Activated CD8-positive, alpha-beta memory T cell treated with anti-CD3 and anti-CD28 coated beads, Interleukin-2, amount 50 U/mL, for 48 hours (primary cell): ENCODE results near the gene ABHD2.
A peak's percentile ranks its signal among the peaks of the same experiment; 100 is the strongest.
"Not testable (repeated sequence)": the region's sequence is repeated elsewhere in the genome, so short reads cannot be mapped to it uniquely, and the experiment has no call there.

ENCODE experiments used
- DNase-seq: peaks from one replicate; pipeline ENCODE4 v3.0.0-alpha.2; 2020

The ABHD2 gene

GRCh38 chr15:89087830-89088604 is at the start of gene ABHD2:
TSS of gene ABHD2 (plus strand) at chr15:89088456. CDS start at chr15:89116328, 27,872 bp downstream.
- peak; percentile 99 for DNase-seq

DNA sequence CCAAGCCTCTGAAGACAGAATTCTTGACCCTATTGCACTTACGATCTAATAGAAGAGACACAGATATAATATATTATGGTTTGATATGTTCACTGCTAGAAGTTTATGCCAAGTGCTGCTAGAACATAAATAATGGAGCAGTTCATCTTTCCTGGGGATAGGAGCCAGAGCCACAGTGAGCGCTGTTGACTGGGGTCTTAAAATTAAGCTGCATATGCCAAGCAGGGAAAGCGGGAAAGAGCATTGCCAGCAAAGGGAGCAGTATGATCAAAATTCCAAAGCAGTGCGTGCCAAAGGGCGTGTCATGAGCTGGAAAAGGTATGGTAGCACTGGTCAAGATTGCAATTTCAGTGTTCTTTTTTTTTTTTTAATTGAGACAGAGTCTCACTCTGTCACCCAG is 49.1 kb upstream of the ABHD2 start:
- DNase-seq, result peak; percentile 10

- DNase-seq, result no peak
Measured at GRCh38 chr15:89041507-89041906, 46.7 kb upstream of the ABHD2 start.

DNA sequence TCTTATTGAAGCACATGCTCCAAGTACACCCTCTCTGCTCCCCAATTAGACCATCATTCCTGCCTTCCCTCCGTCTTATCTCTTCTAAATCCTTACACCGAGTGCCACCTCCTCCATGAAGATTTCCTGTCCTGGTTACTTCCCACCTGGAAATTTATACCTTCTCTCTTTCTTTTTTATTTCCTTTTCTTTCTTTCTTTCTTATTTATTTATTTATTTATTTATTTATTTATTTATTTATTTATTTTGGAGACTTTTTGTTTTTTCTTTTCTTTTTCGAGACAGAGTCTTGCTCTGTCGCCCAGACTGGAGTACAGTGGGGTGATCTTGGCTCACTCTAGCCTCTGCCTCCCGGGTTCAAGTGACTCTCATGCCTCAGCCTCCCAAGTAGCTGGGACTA is 45.9 kb upstream of the ABHD2 start:
- DNase-seq, result no peak

DNA sequence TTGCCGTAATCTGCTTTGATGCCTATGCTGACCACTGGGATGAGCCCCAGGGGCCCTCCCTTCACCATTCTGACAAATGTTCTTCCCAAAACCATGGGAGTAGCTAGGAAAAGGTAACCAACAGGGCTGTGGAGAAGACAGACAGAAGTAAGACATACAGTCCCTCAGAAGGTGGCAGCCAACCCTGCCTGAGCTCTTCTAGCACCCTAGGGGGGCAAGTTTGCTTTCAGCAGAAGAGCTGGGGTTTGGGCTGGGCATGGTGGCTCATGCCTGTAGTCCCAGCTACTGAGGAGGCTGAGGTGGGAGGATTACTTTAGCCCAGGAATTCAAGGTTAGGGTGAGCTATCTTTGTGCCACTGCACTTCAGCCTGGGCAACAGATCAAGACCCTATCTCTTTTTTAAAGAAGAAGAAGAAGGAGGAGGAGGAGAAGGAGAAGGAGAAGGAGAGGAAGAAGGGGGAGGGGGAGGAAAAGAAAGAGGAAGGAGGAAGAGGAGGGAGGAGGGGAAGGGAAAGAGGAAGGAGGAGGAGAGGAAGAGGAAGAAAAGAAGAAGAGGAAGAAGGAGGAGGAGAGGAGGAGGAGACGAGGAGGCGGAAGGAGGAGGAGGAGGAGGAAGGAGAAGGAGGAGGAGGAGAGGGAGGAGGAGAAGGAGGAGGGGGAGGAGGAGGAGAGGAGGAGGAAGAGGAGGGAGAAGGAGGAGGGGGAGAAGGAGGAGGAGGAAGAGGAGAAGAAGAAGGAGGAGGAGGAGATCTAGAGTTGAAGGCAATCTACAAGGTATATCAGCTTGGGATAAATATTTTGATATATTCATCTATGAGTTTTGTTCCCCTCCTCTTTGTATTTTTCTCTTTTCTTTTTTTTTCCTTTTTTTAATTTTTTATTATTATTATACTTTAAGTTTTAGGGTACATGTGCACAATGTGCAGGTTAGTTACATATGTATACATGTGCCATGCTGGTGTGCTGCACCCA is 44.9 kb upstream of the ABHD2 start:
- DNase-seq, result no peak

- not testable (repeated sequence) for DNase-seq
Measured at GRCh38 chr15:89049016-89049666, 39.1 kb upstream of the ABHD2 start.

- DNase-seq, result peak; percentile 10
Measured at GRCh38 chr15:89051875-89052274, 36.4 kb upstream of the ABHD2 start.

GRCh38 chr15:89052474-89052873 is 35.8 kb upstream of the ABHD2 start:
- peak; percentile 35 for DNase-seq

DNA sequence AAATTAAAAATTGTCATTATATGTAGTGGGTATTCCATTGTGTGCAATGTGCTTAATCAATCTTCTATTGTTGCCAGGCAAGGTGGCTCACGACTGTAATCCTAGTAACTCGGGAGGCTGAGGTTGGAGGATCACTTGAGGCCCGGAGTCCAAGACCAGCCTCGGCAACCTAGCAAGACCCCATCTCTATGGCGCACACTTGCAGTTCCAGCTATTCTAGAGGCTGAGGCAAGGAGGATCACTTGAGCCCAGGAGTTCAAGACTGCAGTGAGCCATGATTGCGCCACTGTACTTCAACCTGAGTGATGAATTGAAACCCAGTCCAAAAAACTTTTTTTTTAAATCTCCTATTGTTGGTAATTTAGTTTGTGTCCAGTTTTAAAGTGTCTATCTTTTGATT is 33.4 kb upstream of the ABHD2 start:
- no peak for DNase-seq

DNA sequence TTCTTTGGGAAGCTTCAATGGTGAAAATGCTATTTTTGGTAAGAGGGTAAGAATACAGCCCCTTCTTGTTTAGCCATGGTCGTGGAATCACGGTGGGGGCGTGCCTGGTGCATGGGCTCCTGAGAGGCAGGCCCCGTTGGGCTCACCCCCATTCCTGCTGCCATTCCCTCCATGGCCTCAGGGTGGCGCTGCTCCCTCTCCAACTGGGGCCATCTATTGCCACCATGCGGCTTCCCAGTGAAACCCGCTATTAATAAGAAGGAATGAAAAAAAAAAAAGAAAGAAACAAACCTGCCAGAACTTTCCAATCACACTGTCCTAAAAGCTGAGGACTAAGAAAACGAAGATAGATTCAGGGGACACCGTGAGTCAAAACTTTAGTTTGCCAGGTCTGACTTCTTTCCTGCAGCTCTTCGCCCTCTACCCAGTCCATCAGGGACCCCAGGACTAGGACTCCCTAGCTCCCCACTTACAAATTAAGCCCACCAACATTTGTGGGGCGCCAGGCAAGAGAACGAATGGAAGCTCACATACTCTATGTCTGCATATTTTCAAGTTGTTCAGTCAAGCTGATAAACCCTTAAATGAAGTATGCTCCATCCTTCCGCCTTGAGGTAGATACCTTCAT is 30.6 kb upstream of the ABHD2 start:
- DNase-seq, result peak; percentile 98

DNA sequence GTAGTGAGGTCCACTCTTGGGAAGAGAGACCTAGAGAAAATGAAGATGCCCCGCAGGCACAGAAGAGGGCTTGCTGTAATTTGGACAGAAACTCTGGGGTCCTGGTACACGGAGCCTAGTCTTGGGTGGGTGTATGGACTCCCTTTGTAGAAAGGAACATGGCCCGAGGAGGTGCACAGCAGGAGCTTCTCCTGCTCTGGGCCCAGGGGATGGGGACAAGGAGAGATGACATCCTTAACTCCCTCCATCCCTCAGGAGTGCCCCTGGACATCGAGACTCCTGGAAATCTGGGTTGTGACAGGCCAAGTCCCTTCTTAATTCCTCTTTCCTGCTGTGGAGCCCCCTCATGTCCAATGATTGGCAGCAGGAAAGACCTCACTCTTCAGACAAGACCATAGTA is 29.9 kb upstream of the ABHD2 start:
- DNase-seq, result no peak

GRCh38 chr15:89058876-89059405 is 29.3 kb upstream of the ABHD2 start:
- no peak for DNase-seq

DNA sequence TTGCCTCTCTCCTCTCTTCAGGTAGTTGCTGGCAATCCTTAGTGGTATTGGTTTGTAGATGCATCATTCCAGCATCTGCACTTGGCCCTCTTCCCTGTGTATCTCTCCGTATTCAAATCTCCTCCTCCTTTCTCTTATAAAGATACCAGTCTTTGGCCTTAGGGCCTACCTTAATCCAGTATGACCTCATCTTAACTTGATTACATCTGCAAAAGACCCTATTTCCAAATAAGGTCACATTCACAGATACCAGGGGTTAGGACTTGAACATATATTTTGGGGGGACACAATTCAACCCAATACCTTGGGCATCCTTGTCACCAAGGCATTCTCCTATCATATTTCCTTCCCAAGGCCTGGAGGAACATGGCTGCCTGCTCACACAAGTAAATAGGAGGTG is 22.0 kb upstream of the ABHD2 start:
- no peak for DNase-seq

DNA sequence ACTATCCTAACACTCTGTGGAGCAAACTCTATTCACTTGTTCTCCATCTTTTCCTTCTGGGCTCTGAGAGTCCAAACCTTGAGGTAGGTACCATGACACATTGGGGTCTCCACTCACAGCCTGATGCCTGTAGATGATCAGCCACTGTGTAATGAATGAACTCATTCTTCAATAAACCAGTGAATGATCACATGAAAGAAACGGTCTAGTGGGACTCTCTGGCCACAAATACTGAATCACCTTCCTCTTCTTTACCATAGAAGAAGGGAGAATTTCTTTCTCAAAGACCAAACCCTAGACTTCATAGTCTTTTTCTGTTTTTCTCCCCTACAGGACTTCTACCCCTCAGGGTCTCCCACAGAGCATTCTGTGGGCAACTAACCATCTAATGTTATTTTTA is 20.5 kb upstream of the ABHD2 start:
- DNase-seq, result no peak

DNA sequence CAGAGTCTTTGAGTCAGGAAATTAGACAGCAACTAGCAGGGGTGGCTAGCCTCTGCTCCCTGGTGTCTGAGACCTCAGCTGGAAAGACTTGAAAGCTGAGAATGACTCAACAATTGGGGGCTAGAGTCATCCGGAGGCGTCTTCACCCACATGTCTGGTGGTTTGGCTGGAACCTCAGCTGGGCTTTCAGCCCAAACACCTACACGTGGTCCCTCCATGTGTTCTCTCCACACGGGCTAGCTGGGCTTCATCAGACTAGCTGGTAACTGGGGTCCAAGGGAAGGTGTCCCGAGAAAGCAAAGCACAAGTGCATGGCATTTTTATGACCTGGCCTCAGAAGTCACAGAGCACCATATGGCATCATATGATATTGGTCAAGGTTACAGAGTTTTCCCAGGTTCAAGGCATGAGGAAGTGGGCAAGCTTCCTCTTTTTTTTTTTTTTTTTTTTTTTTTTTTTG is 19.9 kb upstream of the ABHD2 start:
- DNase-seq, result peak; percentile 77

- DNase-seq, result no peak
Measured at GRCh38 chr15:89070197-89071124, 17.8 kb upstream of the ABHD2 start.

GRCh38 chr15:89071471-89071870 is 16.8 kb upstream of the ABHD2 start:
- DNase-seq, result no peak

GRCh38 chr15:89072277-89072869 is 15.9 kb upstream of the ABHD2 start:
- no peak for DNase-seq

DNA sequence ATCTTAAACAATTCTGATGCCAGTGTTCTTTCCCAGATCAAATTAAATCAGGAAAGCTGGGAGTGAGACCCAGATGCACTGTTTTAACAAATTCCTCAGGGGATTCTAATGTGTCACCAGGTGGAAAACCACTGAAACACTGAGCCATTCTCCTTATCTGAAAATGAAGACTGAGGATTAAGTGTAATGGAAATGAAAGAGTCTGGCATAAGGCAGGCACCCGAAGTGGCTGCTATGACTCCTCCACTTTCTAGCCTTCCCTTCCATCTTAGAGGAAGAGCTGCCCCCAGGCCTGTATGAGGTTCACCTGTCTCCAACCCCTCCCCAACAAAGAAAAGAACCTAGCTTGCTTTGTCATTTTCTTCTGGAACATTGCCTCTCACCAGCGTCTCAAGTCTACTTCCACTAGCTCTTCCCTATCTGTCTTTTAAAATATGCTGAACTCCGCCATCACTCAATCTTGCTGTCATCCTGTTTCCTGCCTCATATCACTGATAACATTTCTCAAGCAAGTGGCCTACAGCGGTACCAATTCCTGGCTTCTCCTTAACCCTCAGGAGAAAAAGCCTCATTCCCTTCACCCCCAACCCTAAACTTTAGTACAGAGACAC is 13.7 kb upstream of the ABHD2 start:
- DNase-seq, result no peak

- no peak for DNase-seq
Measured at GRCh38 chr15:89075101-89075640, 13.1 kb upstream of the ABHD2 start.
